Measurements from ENCODE around the gene SPTA1.

The SPTA1 gene

GRCh38 chr1:158638146-158638545, 48.4 kb downstream of the SPTA1 start:
- Mint-ChIP-seq H3K9me3 (peaks cover 11% of the 10 kb centered on the region), H3K27ac (no peak overlapping the region), H3K27me3 (ENCODE audit: low read depth, poor library complexity) (no peaks in the 10 kb centered on the region), H3K4me3 (no peak overlapping the region), H3K4me1 (no peaks in the 10 kb centered on the region), H3K36me3 (ENCODE audit: low read depth) (no peaks in the 10 kb centered on the region)
- DNase-seq = no peak
- TF ChIP-seq CTCF (IDR thresholded peaks at IDR 0.05) = no peak

GRCh38 chr1:158613764-158614163, 72.8 kb downstream of the SPTA1 start:
- H3K27ac Mint-ChIP-seq = no peak overlapping the region
- TF ChIP-seq CTCF (IDR thresholded peaks at IDR 0.05) = no peak
- no peaks in the 10 kb centered on the region for H3K9me3 Mint-ChIP-seq
- H3K36me3 Mint-ChIP-seq (ENCODE audit: low read depth) = no peaks in the 10 kb centered on the region
- H3K4me3 Mint-ChIP-seq = no peak overlapping the region
- H3K27me3 Mint-ChIP-seq (ENCODE audit: low read depth, poor library complexity) = peaks cover 4% of the 10 kb centered on the region
- no peaks in the 10 kb centered on the region for H3K4me1 Mint-ChIP-seq
- DNase-seq = no peak

- TF ChIP-seq CTCF (IDR thresholded peaks at IDR 0.05) = no peak
- no peak for DNase-seq
Measured at GRCh38 chr1:158611916-158612315, 74.6 kb downstream of the SPTA1 start.

GRCh38 chr1:158607296-158607695, 79.2 kb downstream of the SPTA1 start:
- Mint-ChIP-seq H3K27ac (no peak overlapping the region), H3K4me1 (no peaks in the 10 kb centered on the region), H3K9me3 (no peaks in the 10 kb centered on the region), H3K27me3 (ENCODE audit: low read depth, poor library complexity) (peaks cover 3% of the 10 kb centered on the region), H3K4me3 (no peak overlapping the region), H3K36me3 (ENCODE audit: low read depth) (no peaks in the 10 kb centered on the region)
- TF ChIP-seq CTCF (IDR thresholded peaks at IDR 0.05) = no peak
- DNase-seq = no peak

More at GRCh38 chr1:158611916-158612315, 74.6 kb downstream of the SPTA1 start:
- H3K4me3 Mint-ChIP-seq = no peak overlapping the region
- H3K9me3 Mint-ChIP-seq = no peaks in the 10 kb centered on the region
- no peak overlapping the region for H3K27ac Mint-ChIP-seq
- peaks cover 4% of the 10 kb centered on the region for H3K27me3 Mint-ChIP-seq (ENCODE audit: low read depth, poor library complexity)
- no peaks in the 10 kb centered on the region for H3K36me3 Mint-ChIP-seq (ENCODE audit: low read depth)
- H3K4me1 Mint-ChIP-seq = no peaks in the 10 kb centered on the region

- Mint-ChIP-seq H3K9me3 (no peaks in the 10 kb centered on the region), H3K27me3 (ENCODE audit: low read depth, poor library complexity) (peaks cover 8% of the 10 kb centered on the region), H3K4me1 (no peaks in the 10 kb centered on the region), H3K4me3 (no peak within 1 kb of the TSS), H3K27ac (no peak within 1 kb of the TSS), H3K36me3 (ENCODE audit: low read depth) (no peaks in the 10 kb centered on the region)
- DNase-seq = no peak
- TF ChIP-seq CTCF (IDR thresholded peaks at IDR 0.05) = no peak
Measured at GRCh38 chr1:158604968-158605367, 81.5 kb downstream of the SPTA1 start, which contains the start of gene OR10Z1. Gene OR10Z1 (plus strand): TSS chr1:158605268. CDS start chr1:158606439, 1,171 bp downstream.

- TF ChIP-seq CTCF (IDR thresholded peaks at IDR 0.05) = no peak
- Mint-ChIP-seq H3K36me3 (ENCODE audit: low read depth) (no peaks in the 10 kb centered on the region), H3K27me3 (ENCODE audit: low read depth, poor library complexity) (peaks cover 19% of the 10 kb centered on the region), H3K27ac (no peak overlapping the region), H3K4me3 (no peak overlapping the region), H3K9me3 (peaks cover 26% of the 10 kb centered on the region), H3K4me1 (no peaks in the 10 kb centered on the region)
- no peak for DNase-seq
Measured at GRCh38 chr1:158600735-158601134, 85.8 kb downstream of the SPTA1 start.

Data from nephron progenitor cell (in vitro differentiated cells).